Adipocyte (in vitro differentiated cells): ENCODE measurements around the gene UGP2.

Experiments used
- DNase-seq: peaks from one replicate; pipeline ENCODE4 v3.0.0-alpha.2; 2015; ENCODE audit warnings: low read depth
- H3K27me3 ChIP-seq: replicated peaks from 2 replicates; pipeline ENCODE4 v1.7.0; 2013; ENCODE audit warnings: mild to moderate bottlenecking, low read length, moderate library complexity; ENCODE audit not compliant: control insufficient read depth, insufficient read depth
- H3K36me3 ChIP-seq: 2 replicates; pipeline ENCODE4 v1.7.0; 2013; ENCODE audit warnings: low read length, mild to moderate bottlenecking, moderate library complexity; ENCODE audit not compliant: control insufficient read depth, insufficient read depth, severe bottlenecking
- H3K4me1 ChIP-seq: 2 replicates; pipeline ENCODE4 v1.7.0; 2013; ENCODE audit warnings: mild to moderate bottlenecking, low read length, moderate library complexity; ENCODE audit not compliant: control insufficient read depth, insufficient read depth
- H3K4me3 ChIP-seq: 2 replicates; pipeline ENCODE4 v1.7.0; 2013; ENCODE audit warnings: mild to moderate bottlenecking, low read length, moderate library complexity
- H3K9ac ChIP-seq: 2 replicates; pipeline ENCODE4 v1.7.0; 2013; ENCODE audit warnings: mild to moderate bottlenecking, low read length, moderate library complexity
- H3K9me3 ChIP-seq: 2 replicates; pipeline ENCODE4 v1.7.0; 2013; ENCODE audit warnings: mild to moderate bottlenecking, low read length, moderate library complexity; ENCODE audit not compliant: control insufficient read depth

UGP2 gene

DNA sequence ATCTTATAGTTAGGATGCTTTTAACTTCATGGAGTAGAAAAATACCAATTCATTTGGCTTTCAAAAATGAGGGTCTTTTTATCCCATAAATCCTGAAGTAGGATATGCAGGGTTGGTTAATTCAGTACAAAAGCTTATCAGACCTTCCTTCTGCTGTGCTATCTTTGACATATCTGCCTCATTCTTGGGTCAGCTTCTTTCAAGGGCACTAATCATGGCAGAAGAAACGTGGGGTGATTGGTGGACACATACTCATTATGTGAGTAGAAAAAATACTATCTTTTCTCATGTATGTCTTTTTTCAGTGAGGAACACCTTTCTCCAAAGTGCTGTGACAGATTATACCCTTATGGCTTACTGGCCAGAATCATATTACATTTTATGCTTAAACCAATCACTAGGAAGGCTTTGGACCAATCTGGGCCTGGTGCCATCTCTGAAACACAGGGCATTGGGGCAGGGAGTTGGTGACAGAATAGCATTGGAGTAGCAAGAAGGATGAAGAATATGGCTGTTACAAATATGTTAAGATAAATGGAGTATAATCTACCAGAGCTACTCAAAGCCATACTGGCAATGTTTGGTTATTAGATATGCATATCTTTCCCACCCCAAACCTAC is 10.1 kb downstream of the UGP2 start:
- H3K27me3 ChIP-seq, result no peaks in the 10 kb centered on the region
- peaks cover 86% of the 10 kb centered on the region for H3K4me1 ChIP-seq
- H3K9ac ChIP-seq, result no peak overlapping the region
- H3K9me3 ChIP-seq, result no peaks in the 10 kb centered on the region
- no peak for DNase-seq
- H3K4me3 ChIP-seq, result peak overlapping the region; percentile 22
- H3K36me3 ChIP-seq, result peaks cover 12% of the 10 kb centered on the region

DNA sequence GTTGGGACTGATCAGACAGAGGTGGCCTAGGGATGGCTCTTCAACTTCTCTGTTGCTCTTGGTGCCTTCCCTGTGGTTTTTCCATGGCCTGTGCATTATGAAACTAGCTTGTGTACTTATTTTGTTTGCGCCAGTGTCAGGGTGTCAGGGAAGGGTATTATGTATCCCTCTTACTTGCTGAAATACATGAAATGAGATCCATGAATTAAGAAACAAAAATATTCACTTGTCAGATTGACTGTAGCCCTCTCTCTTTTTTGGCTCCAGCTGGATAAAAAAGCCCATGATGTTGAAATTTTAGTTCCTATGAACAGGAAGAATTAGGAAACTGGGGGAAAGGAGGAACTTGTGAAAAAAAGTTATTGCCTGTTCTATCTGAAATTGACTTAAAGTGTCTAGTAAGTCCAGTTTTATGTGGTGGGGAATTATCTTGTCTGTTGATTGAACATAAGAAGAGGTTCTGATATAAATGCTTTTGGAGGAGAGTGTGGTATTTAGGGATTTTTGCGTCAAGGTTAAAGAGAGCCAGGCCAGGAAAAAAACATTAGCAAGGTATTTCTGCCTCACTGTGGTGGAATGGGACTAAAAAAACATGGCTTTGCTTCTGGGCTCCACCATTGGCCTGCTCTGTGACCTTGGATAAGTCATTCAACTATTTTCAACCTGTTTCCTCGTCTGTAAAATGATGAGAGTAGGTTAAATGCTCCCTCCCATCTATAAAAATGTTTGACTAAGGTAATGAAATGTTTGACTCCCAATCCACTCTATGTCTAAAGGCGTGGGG is 12.0 kb downstream of the UGP2 start:
- peaks cover 74% of the 10 kb centered on the region for H3K4me1 ChIP-seq
- peak overlapping the region; percentile 72 for H3K9ac ChIP-seq
- peaks cover 30% of the 10 kb centered on the region for H3K36me3 ChIP-seq
- no peaks in the 10 kb centered on the region for H3K9me3 ChIP-seq
- no peaks in the 10 kb centered on the region for H3K27me3 ChIP-seq
- peak overlapping the region; percentile 51 for H3K4me3 ChIP-seq
- DNase-seq, result peak; percentile 78

DNA sequence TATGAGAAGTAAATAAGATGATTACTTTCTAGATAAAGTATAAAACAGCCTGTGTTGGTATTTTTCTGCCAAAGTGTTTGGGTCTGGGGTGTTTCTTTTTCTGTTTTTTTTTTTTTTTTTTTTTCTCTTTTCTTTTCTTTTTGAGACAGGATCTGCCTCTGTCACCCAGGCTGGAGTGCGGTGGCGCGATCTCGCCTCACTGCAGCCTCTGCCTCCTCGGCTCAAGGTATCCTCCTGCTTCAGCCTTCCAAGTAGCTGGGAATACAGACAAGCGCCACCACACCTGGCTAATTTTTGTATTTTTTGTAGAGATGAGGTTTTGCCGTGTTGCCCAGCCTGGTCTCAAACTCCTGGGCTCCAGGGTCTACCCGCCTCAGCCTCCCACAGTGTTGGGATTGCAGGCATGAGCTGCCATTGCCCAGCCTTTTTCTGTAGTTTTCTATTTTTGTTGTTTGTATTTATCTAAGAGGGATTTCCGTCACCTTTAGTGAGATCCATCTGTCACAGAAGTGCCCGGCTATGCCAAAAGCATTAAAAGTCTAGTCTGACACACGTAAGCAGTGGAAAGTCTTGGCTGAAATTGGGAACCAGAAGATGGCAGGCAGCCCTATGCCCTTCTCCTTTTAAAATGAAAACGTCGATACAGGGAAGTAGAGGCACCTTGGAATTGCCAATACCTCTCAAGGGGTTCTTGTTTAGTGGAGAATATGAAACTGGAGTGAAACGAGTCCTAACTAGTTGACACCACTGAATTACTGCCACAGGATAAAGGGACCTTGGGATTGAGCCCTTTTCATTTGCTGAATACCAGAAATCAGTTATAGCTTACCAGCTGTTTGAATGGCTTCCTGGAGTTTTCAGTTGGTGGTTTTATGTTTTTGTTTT is 14.0 kb downstream of the UGP2 start:
- Histone ChIP-seq H3K4me1 (peaks cover 54% of the 10 kb centered on the region), H3K27me3 (no peaks in the 10 kb centered on the region), H3K9ac (peak overlapping the region; percentile 72), H3K36me3 (peaks cover 49% of the 10 kb centered on the region), H3K9me3 (no peaks in the 10 kb centered on the region), H3K4me3 (no peak overlapping the region)
- no peak for DNase-seq

DNA sequence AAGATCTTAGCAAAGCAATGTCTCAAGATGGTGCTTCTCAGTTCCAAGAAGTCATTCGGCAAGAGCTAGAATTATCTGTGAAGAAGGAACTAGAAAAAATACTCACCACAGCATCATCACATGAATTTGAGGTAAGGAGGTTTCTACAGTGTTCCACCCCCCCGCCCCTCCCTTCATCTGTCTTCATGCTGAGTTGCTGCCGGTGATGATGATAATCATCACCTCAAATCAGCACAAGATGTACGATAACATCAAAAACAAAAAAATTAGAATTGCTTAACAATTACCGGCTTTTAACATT is 14.6 kb downstream of the UGP2 start:
- no peak overlapping the region for H3K9ac ChIP-seq
- peaks cover 54% of the 10 kb centered on the region for H3K36me3 ChIP-seq
- H3K4me1 ChIP-seq, result peaks cover 48% of the 10 kb centered on the region
- no peak for DNase-seq
- H3K9me3 ChIP-seq, result no peaks in the 10 kb centered on the region
- H3K4me3 ChIP-seq, result no peak overlapping the region
- H3K27me3 ChIP-seq, result no peaks in the 10 kb centered on the region

DNA sequence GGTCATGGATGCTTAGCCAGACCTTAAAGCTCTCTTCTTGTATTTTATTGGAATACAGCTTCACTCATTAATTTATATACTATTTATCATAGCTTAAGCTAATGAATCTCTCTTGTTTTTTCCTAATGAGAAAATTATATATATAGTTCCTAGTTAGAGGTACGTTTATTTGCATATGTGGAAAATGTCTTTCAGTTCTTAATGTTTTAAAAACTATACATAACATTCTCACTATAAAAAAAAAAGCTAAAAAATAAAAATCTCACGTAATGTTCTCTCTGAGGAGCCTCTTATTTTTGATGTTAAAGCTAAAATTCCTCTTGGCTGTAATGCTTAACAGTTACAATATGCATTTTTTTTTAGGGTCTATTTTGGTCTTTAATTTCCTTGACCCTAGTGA is 16.6 kb downstream of the UGP2 start:
- H3K27me3 ChIP-seq, result no peaks in the 10 kb centered on the region
- H3K36me3 ChIP-seq, result peaks cover 74% of the 10 kb centered on the region
- H3K9ac ChIP-seq, result no peak overlapping the region
- no peak for DNase-seq
- H3K9me3 ChIP-seq, result no peaks in the 10 kb centered on the region
- H3K4me3 ChIP-seq, result no peak overlapping the region
- H3K4me1 ChIP-seq, result peaks cover 38% of the 10 kb centered on the region

DNA sequence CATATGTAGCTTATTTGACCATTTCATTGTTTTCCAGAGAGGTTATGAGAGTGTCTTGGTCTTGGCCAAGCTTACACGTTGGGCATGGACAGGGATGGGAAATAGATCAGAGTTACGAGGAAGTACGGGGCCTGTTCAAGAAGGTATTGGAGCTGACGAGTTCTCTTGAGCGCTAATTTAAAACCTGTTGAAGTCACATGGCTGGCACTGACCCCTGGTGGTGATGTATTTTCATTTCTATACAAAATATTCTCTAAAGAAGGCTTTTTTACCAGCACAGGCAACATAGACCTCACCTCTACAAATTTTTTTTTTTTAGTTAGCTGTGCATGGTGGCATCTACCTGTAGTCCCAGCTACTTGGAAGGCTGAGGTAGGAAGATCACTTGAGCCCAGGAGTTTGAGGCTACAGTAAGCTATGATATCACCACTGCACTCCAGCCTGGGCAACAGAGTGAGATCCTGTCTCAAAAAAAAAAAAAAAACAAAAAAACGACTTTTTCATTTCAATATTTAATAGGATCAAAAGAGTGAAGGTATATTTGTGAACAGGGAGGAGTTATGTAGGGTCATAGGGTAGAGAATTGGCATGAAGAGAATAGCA is 19.6 kb downstream of the UGP2 start:
- H3K4me1 ChIP-seq, result peaks cover 28% of the 10 kb centered on the region
- H3K36me3 ChIP-seq, result peaks cover 95% of the 10 kb centered on the region
- H3K9me3 ChIP-seq, result no peaks in the 10 kb centered on the region
- no peak overlapping the region for H3K4me3 ChIP-seq
- H3K9ac ChIP-seq, result no peak overlapping the region
- peak; percentile 78 for DNase-seq
- no peaks in the 10 kb centered on the region for H3K27me3 ChIP-seq

DNA sequence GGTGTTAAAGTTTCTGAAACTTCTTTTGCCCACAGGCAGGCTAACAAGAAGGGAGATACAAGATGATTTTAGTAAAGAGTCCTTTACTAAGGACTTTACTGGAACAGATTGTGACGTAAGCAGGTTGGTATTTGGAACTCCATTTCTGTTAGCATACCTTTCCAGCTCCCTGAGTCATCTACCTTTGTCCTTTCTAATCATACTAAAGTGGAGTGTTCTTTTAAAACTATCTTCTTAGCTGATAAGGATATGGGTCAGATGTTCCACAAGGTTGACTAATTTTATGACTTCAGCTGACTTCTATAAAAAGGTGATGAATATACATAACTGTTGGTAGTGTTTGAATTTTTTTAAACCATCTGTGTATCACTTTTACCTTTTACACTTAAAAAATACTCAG is 21.1 kb downstream of the UGP2 start:
- H3K36me3 ChIP-seq, result peaks cover 90% of the 10 kb centered on the region
- no peaks in the 10 kb centered on the region for H3K27me3 ChIP-seq
- peak overlapping the region; percentile 17 for H3K9ac ChIP-seq
- H3K4me1 ChIP-seq, result peaks cover 28% of the 10 kb centered on the region
- H3K4me3 ChIP-seq, result no peak overlapping the region
- no peaks in the 10 kb centered on the region for H3K9me3 ChIP-seq
- no peak for DNase-seq

DNA sequence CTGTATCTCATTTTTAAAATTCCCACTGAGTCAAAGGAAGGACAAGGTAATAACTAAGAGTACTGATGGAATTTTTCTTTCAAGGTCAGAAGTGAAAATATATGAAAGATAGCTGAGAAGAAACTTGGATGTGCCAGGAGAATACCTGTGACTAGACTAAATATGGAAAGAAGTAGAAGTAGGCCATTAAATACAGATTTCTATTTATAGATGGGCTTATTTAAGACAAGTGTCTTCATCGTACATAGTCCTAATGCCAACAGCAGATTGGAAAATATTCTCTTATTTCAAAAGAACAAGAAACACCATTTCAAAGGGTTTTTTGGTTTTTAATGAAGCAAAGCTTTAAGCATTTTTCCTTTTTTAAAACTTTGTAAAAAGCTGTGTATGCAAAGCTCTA is 22.0 kb downstream of the UGP2 start:
- Histone ChIP-seq H3K36me3 (peaks cover 89% of the 10 kb centered on the region), H3K4me1 (peaks cover 28% of the 10 kb centered on the region), H3K27me3 (no peaks in the 10 kb centered on the region), H3K9me3 (no peaks in the 10 kb centered on the region), H3K4me3 (no peak overlapping the region), H3K9ac (no peak overlapping the region)
- no peak for DNase-seq

DNA sequence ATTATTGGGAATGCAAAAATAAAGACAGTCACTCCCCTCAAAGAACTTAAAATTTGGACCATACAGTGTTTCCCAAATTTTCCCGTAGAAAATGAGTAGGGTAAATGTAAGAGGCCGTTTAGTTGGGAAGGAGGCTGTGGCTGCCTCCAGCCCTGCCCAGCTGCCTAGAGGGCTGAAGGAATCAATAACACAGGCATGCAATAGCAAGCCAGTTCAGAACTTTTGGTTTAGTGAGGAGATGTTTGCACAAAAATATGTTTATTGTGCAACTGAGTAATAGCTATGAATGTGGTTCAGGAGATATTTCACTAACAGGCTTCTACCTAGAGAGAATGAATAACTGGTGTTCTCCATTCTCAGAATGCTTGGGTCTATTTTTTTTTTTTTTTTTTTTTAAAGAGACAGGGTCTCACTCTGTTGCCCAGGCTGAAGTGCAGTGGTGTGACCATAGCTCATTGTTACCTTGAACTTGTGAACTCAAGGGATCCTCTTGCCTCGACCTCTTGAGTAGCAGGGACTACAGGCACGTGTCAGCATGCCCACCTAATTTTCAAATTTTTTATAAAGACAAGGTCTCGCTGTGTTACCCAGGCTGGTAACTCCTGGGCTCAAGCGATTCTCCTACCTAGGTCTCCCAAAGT is 23.6 kb downstream of the UGP2 start:
- Histone ChIP-seq H3K9ac (no peak overlapping the region), H3K4me3 (no peak overlapping the region), H3K36me3 (peaks cover 78% of the 10 kb centered on the region), H3K27me3 (no peaks in the 10 kb centered on the region), H3K9me3 (no peaks in the 10 kb centered on the region), H3K4me1 (peaks cover 29% of the 10 kb centered on the region)
- peak; percentile 77 for DNase-seq

DNA sequence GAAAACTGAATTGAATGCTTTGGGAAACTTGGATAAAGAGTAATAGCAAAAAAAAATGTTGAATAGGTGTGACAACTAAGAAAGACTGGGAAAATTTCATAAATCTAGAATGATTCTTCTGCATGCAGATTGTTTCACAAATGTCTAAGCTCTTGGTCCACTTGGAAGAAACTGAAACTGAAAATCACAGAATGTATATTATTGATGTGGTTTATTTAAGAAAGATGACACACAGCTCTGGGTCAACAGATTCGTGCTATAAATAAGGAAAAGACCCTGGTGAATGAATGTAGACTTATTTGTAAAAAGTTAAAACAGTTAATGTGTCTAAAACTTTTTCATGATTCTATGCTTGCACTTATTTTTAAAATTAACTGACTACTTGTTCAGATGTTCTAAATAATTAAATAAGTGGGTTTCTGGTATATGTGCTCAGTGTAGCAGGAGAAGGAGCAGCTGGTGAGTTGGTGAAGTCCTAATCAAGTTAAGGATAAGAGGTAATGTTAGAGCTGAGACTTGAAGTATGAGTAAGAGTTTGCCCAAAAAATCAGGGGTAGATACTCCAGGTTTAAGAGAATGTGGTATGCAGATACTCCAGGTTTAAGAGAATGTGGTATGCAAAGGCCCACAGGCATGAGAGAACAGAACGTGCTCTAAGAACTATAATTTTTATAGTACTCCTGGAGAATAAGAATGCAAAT is 24.5 kb downstream of the UGP2 start:
- Histone ChIP-seq H3K9ac (no peak overlapping the region), H3K36me3 (peaks cover 70% of the 10 kb centered on the region), H3K4me3 (no peak overlapping the region), H3K4me1 (peaks cover 37% of the 10 kb centered on the region), H3K9me3 (no peaks in the 10 kb centered on the region), H3K27me3 (no peaks in the 10 kb centered on the region)
- no peak for DNase-seq
